Ishikawa (cell line): Measurements from ENCODE around the gene GNB1L.
A peak's percentile ranks its signal among the peaks of the same experiment; 100 is the strongest.

Experiments used
- CEBPB ChIP-seq: IDR thresholded peaks from 2 replicates; pipeline ENCODE4 v1.6.1; 2012
- CREB1 ChIP-seq: IDR thresholded peaks from 2 replicates; pipeline ENCODE4 v1.6.1; 2012; ENCODE audit warnings: low read depth
- EGR1 ChIP-seq: IDR thresholded peaks from 2 replicates; pipeline ENCODE4 v1.6.1; 2012
- EP300 ChIP-seq: IDR thresholded peaks from 2 replicates; pipeline ENCODE4 v1.6.1; 2012; ENCODE audit warnings: borderline replicate concordance
- FOXM1 ChIP-seq: IDR thresholded peaks from 2 replicates; pipeline ENCODE4 v1.6.1; 2012; ENCODE audit warnings: low read depth, borderline replicate concordance
- MAX ChIP-seq: IDR thresholded peaks from 2 replicates; pipeline ENCODE4 v1.6.1; 2012
- NFIC ChIP-seq: IDR thresholded peaks from 2 replicates; pipeline ENCODE4 v1.6.1; 2012
- RAD21 ChIP-seq: IDR thresholded peaks from 2 replicates; pipeline ENCODE4 v1.6.1; 2012; ENCODE audit warnings: low read depth
- REST ChIP-seq: IDR thresholded peaks from 2 replicates; pipeline ENCODE4 v1.6.1; 2012; ENCODE audit warnings: low read depth, mild to moderate bottlenecking
- TAF1 ChIP-seq: IDR thresholded peaks from 2 replicates; pipeline ENCODE4 v1.6.1; 2012; ENCODE audit warnings: low read depth, mild to moderate bottlenecking
- TCF12 ChIP-seq: IDR thresholded peaks from 2 replicates; pipeline ENCODE4 v1.6.1; 2012; ENCODE audit warnings: low read depth
- TEAD4 ChIP-seq: IDR thresholded peaks from 2 replicates; pipeline ENCODE4 v1.6.1; 2012
- USF1 ChIP-seq: IDR thresholded peaks from 2 replicates; pipeline ENCODE4 v1.6.1; 2012
- YY1 ChIP-seq: IDR thresholded peaks from 2 replicates; pipeline ENCODE4 v1.6.1; 2012; ENCODE audit warnings: low read depth
- ZBTB7A ChIP-seq: IDR thresholded peaks from 2 replicates; pipeline ENCODE4 v1.6.1; 2012; ENCODE audit warnings: low read depth

GNB1L gene

GRCh38 chr22:19891317-19892256, 36.9 kb upstream of the GNB1L start:
- no peak for TF ChIP-seq EP300
- TF ChIP-seq TCF12: no peak
- TF ChIP-seq YY1: no peak
- TF ChIP-seq USF1: no peak
- TF ChIP-seq TAF1: no peak
- TF ChIP-seq CREB1: no peak
- peak; percentile 71 for TF ChIP-seq MAX
- TF ChIP-seq REST: no peak
- no peak for TF ChIP-seq ZBTB7A
- TF ChIP-seq TEAD4: no peak
- TF ChIP-seq NFIC: no peak
- TF ChIP-seq EGR1: peak; percentile 26; the same call in 1 of the 2 replicates
- TF ChIP-seq FOXM1: no peak
- TF ChIP-seq RAD21: no peak
- TF ChIP-seq CEBPB: no peak

GRCh38 chr22:19890502-19891316, 36.0 kb upstream of the GNB1L start:
- no peak for TF ChIP-seq CREB1
- no peak for TF ChIP-seq CEBPB
- TF ChIP-seq YY1: no peak
- no peak for TF ChIP-seq ZBTB7A
- no peak for TF ChIP-seq MAX
- no peak for TF ChIP-seq REST
- TF ChIP-seq TAF1: no peak
- no peak for TF ChIP-seq NFIC
- TF ChIP-seq FOXM1: no peak
- TF ChIP-seq EGR1: no peak
- no peak for TF ChIP-seq EP300
- TF ChIP-seq TEAD4: no peak
- TF ChIP-seq TCF12: no peak
- no peak for TF ChIP-seq RAD21
- TF ChIP-seq USF1: no peak

GRCh38 chr22:19889951-19890350, 35.3 kb upstream of the GNB1L start:
- no peak for TF ChIP-seq REST
- TF ChIP-seq ZBTB7A: no peak
- no peak for TF ChIP-seq TEAD4
- TF ChIP-seq RAD21: no peak
- TF ChIP-seq TAF1: no peak
- no peak for TF ChIP-seq MAX
- TF ChIP-seq YY1: no peak
- no peak for TF ChIP-seq FOXM1
- TF ChIP-seq NFIC: no peak
- no peak for TF ChIP-seq TCF12
